NCI-H2107 treated with DMSO at 0.1 percent for 48 hours (cell line): ENCODE measurements around the gene PARVA.
"Not testable (repeated sequence)": the region's sequence is repeated elsewhere in the genome, so short reads cannot be mapped to it uniquely, and the experiment has no call there.

Source experiments
- DNase-seq: peaks from one replicate; lab custom pipeline; 2025; ENCODE audit not compliant: unreplicated experiment; lab: John Stamatoyannopoulos, UW

The PARVA gene, protein sequence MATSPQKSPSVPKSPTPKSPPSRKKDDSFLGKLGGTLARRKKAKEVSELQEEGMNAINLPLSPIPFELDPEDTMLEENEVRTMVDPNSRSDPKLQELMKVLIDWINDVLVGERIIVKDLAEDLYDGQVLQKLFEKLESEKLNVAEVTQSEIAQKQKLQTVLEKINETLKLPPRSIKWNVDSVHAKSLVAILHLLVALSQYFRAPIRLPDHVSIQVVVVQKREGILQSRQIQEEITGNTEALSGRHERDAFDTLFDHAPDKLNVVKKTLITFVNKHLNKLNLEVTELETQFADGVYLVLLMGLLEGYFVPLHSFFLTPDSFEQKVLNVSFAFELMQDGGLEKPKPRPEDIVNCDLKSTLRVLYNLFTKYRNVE

DNA sequence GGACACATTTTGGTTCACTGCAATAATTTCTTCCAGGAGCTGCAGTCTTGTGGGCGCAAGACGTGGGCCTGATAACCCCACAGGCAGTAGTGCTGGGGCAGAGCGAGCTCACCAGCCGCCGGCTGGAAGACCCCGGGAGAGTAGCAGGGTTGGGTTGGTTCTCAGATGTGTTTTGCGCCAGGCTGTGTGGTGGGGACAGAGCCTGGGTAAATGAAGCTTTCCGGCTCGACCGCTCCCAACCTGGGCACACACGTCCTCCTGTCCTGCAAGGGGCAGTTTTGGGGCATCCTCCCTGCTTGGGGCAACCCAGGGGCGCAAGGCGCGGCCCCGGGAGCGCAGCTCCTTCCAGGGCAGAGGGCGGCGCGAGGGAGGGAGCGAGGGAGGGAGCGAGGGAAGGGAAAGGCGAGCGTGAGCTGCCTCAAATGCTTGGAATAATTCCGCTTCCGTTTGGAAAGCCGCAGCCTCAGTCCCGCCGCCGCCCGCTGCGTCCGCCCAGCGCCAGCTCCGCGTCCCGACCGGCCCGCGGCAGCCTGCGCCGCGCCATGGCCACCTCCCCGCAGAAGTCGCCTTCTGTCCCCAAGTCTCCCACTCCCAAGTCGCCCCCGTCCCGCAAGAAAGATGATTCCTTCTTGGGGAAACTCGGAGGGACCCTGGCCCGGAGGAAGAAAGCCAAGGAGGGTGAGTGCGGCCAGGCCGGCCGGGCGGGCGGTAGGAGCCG, at the start of gene PARVA:
Gene PARVA, plus strand, starts transcription at position 466 of the 718 bp plus-strand sequence. Its CDS starts 77 bp downstream, at position 543.
- no peak for DNase-seq

DNA sequence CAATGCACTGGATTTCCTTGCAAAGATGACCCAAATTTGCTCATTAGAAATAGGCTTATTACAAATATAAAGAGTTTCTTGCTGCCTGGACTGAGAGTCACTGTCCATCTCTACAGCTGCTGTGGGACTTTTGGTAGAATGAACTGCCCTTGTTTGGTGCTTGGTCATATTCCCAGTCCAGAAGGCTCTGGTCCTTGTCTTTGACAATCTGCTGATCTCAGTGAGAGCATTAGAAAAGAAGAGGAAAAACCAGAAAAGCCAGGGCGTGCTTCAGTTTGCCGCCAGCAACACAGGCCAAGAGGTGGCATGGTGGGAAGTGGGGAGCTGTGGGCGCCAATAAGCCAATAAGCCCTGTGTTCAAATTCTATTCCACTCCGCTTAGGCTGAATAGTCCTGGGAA, 48.2 kb upstream of the PARVA start:
- DNase-seq: no peak

DNA sequence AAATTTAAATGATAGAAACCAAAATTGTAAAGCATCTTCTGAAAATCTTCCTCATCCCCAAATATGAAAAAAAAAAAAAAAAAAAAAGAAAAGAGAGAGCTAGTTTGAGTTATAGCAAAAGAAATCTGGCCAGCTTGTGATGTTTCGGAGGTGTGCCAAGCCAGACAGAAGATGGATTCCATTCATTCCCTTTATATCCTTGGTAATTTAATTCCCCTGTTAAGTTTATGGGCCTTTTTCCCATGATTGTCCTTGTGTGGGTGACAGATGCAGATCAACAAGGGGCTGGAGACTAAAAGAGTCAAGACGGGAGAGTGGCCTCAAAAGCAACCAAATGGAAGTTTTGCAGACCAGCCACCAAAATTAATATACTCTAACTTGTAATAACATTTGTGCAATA, 47.6 kb upstream of the PARVA start:
- peak; percentile 32 for DNase-seq

DNA sequence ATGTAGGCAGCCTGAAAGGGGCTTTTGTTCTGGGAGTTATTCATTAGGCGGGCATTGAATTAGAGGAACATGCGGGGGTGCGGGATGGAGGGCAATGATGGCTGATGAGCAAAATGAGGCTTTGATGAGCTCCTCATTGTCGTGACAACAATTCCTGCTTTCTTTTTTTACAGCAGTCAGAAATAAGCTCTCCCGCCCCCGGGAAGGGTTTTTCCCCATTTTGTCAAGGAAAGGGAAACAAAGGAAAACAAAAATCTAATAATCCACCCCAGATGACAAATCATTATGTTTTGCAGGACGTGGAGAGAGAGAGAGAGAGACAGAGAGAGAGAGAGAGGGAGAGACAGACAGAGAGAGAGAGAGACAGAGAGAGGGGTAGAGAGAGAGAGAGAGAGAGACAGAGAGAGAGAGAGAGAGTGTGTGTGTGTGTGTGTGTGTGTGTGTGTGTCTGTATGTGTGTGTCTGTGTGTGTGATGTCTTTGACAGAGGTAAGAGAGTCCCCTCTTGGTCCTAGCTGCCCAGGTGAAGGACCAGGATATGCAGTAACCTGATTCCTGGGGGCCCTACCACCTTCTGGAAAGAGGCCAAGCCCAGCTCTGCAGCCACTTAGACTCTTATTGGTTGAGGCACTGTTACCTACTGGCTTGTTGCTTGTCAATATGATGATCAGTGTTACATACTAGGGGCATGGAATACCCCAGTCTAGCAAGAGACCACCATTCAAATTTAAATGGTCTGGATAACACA, 46.7 kb upstream of the PARVA start:
- peak; percentile 59 for DNase-seq

DNA sequence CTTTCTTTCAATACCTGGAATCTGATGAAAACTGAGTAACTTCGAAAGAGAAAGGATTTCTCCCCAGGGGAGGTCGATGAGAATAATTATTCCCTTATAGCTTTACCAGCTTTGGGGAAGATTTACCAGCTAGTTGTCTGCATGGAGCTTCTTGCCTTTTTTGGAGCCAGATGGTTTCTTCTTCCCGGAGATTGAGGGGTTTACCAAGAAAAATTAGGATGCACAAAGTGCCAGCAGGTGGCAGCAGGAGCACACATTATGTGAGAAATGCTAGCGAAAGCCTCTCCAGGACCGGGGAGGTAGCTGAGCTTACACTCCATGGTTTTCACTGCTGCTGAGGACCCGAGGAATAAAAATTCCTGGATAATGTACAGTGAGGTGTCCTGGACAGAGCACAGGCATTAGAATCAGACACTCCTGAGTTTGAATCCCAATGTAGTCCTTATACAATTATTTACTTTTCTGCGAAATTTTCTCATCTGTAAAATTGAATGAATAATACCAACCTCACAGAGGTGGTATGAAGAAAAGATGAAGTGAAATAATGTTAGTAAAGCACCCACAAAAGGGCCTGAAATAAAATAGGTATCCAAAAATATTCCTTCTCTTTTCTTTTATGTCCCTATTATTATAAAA, 46.0 kb upstream of the PARVA start:
- DNase-seq: peak; percentile 59

DNA sequence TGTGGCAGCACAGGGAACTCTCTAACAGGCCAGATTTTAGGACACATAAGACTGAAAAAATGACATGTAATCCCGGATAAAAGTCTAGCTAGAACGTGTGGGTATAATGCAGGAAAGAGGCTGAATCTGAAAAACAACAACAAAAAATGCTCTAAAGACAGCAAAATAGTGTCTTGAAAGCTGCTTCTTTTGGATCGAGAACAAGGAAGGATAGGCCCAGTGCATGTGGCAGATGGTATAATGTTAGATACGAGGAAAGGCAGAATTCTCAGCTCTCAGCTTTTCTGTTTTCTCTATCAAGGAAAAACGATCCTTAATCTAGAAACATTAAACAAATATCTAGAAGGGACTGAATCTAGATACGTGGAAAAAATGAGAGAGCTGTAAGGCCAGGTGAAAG, 33.8 kb upstream of the PARVA start:
- no peak for DNase-seq

DNA sequence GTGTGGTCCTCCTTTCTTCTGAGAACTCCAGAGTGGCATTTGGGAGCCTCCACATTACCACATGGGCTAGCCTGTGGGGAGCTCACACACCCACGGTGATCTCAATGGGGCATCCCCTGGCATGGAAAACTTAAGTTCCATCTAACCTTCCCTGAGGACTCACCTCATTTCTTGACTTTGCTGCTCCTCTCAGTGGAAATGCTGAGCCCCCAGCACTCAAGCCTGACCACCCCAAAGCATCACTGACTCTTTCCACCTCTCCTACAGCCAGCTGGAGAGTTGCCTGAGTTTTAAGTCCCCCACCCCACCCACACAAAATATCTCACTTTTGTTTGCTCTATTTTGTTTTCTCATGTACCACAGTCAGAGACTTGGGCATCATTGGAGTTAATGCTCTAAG, 23.8 kb upstream of the PARVA start:
- no peak for DNase-seq

DNA sequence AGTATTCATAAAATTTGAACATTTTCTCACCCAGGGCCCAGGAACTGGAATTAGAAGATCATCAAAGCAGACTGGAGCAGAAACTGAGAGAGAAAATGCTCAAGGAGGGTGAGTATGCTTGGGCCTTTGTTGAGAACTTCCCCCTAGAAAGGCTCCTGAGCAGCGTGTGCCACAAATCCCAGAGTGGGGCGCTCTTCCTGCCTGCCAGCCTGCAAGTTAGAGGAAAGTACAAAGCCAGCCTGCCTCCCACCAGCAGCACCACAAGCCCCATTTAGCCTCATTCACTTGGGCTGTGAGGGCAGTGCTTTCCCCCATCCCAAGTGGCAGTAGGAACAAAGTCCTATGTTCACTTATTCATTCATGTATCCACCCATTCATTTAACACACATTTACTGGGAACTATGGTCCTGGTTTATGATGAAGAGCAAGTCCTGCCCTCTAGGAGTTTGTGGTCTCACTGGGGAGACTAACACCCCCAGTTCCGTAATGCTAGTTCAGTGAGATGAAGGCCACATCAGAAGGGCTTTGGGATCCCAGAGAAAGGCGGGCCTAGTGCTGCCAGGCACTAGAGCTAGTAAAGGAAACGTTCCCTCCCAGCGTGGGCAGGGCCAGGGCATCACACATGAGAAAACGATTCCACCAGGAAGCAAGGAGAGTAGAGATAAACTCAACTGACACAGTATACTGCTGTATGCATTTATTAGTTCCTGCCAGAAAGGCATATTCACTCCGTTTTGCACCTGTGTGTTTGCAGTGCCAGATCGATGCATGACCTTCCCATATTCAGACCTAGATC, 22.4 kb upstream of the PARVA start:
- DNase-seq: no peak

DNA sequence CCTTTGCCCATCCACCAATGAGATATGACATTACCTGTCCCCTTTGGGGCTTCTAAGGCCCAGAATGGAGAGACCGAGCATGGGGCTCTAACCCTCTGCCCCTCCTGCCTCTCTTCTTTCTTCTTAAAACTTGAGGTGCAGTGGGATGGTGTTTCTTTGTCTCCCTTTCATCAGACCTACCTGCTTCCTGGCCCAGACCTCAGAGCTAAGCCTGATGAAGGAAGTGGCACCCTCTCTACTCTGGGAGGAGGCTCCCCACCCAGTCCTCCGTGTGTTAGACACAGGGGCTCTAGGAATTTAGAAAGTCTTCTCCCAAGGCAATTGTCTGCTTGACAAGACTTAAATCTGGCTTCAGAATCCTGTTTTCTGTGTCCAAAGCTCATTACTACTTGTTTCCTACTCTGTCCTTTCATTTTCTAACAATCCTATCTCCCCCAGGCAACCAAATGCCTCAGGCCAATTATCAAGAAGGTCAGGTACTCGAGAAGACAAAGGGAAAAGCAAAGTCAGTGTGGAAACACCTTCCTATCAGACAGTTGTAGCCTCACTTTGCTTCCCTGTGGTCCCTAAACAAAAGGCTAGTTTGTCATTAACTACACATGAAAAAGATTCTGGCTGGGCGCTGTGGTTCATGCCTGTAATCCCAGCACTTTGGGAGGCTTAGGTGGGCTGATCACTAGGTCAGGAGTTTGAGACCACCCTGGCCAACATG, 20.3 kb upstream of the PARVA start:
- no peak for DNase-seq

DNA sequence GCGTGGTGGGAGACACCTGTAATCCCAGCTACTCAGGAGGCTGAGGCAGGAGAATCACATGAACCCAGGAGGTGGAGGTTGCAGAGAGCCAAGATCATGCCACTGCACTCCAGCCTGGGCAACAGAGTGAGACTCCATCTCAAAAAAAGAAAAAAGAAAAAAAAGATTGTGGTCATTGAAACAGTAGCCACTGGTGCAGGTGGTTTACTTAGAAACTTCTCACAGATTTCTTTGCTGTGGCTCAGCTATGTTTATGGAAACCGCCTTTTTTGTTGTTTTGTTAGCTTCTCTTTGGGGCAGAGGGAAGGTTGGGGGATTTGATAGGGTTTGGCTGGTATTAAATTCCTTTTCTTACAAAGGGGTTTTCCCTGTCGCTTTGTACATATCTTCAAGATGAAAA, 19.7 kb upstream of the PARVA start:
- DNase-seq: not testable (repeated sequence)

DNA sequence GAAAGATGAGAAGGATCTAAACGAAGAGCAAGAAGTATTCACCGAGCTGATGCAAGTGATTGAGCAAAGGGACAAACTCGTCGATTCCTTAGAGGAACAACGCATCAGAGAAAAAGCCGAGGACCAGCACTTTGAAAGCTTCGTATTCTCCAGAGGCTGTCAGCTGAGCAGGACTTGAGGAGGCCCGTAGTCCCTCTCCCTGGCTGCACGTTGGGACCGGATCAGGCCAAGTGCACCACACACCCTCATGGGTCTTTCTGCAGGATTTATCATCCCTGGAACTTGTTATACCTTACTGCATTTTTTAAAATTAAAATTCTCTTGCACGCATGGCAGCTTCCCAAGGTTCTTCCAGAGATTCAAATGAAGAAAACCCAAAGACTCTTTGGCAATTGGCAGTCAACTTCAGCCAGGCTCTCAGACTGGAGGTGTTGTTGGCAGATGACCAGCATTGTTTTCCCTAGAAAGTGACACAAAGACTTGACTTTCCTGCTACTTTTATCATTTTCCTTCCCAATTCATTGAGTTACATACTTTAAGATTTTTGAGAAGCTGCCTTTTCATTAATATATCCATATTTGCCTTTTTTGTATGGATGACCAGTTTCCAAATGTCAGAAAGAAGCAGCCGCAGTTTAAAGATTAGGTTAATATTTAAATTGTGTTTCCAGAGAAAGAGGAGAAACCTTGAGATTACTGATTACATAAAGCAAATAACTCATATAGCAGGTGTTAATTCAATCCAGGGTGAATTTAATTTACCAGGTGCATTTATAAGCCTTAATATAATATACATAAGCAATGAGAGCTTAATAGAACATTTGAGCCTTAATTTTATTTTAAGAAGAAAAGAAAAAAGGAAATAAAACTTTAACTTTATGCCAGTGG, 18.8 kb upstream of the PARVA start:
- no peak for DNase-seq

DNA sequence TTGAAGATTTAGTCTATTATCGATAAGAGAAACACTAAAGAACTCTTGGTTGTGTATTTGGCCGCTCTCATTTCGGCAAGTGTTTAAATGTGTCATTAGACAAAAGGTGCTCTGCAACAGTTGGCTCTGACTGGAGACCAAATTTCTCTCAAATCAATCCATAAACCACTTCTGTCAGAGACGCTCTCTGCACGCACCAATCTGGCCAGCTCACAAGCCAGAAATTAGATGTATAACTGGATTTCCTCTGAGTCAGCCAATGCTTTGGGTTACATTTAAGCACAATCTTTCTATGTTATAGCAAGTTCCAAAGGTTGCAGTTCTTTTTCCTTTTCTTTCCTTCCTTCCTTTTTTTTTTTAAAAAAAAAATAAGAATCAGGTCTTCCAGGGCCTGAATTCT, 17.6 kb upstream of the PARVA start:
- DNase-seq: no peak

DNA sequence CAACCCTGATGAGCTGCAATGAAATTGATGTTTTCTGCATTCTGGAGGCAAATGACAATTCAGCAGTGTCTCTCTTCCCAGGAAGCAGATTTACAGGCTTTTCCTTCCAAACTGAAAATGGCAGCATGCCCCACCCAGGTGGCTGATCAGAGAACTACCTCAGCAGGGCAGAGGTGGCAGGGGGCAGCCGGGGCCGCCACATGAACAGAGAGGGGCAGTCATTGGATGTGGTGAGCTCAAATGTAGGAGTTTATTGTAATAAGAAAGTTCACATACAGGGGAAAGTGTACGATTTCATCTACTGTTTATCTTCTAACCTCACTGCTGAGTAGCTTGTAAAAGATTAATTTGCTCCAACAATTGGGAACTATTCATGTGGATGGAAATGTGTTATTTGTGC, 15.7 kb upstream of the PARVA start:
- no peak for DNase-seq

DNA sequence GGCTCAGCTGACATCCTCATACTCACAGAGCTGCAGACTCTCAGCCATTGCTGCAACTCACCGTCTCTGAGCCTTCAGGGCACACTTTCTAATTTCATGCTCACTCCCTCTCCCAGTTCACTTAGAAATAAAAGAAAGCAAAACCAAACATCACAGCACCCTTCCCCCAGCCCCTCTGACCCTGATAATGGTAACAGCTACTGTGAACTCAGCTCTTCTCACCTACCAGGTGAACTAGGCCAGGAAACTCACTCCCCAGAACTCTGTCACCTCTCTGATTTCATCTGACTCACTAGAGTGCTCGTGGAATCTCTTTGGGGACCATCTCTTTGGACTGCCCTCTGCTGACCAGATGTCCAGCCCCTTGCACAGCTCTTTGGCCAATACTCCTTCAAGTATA, 14.5 kb upstream of the PARVA start:
- DNase-seq: no peak

DNA sequence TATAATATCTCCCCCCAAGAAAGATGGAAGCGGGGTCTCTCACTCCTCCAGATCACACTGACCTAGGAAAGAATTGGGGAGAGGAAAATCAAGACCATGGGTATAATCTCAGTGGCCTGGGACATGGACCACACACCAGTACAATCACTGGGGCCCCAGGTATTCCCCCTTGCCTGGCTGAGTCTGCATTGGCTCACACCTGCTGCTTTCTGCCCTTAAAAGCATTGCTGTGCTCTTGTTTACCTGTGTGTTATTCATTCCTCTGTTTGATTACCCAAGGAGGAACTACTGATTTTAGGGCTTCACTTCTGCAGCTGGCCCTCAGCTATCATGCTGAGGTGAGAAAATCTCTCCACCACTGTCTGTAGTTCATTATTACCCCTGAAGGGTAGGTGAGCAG, 14.0 kb upstream of the PARVA start:
- DNase-seq: no peak

DNA sequence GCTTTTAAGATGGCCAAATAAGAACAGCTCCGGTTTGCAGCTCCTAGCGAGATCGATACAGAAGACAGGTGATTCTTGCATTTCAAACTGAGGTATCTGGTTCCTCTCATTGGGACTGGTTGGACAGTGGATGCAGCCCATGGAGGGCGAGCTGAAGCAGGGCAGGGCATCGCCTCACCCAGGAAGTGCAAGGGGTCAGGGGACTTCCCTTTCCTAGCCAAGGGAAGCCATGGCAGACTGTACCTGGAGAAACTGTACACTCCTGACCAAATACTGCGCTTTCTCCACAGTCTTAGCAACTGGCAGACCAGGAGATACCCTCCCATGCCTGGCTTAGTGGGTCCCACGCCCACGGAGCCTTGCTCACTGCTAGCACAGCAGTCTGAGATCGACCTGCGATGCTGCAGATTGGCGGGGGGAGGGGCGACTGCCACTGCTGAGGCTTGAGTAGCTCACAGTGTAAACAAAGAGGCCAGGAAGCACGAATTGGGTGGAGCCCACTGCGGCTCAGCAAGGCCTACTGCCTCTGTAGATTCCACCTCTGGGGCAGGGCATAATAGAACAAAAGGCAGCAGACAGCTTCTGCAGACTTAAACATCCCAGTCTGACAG, 11.3 kb upstream of the PARVA start:
- peak; percentile 19 for DNase-seq

DNA sequence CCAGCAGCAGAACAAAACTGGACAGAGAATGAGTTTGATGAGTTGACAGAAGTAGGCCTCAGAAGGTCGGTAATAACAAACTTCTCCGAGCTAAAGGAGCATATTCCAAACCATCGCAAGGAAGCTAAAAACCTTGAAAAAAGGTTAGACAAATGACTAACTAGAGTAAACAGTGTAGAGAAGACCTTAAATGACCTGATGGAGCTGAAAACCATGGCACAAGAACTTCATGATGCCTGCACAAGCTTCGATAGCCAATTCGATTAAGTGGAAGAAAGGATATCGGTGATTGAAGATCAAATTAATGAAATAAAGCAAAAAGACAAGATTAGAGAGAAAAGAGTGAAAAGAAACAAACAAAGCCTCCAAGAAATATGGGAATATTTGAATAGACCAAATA, 10.3 kb upstream of the PARVA start:
- not testable (repeated sequence) for DNase-seq

DNA sequence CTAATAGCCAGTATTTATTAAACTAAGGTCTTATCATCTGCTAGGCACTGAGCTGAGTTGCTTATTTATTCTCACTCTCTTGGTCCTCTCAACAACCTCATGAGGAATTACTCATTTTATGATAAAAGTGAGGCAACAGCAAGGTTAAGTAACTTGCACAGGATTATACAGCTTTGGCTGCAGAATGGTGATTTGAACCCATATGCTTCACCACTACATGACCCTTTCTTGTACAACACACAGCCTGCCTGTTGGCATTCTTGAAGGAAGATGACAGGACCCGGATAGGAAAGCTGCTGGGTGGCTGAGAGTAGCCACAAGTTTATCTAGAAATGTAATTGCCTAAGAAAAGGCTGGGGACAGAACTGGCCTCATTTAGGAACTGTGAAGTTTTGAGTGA, 5.3 kb upstream of the PARVA start:
- no peak for DNase-seq

DNA sequence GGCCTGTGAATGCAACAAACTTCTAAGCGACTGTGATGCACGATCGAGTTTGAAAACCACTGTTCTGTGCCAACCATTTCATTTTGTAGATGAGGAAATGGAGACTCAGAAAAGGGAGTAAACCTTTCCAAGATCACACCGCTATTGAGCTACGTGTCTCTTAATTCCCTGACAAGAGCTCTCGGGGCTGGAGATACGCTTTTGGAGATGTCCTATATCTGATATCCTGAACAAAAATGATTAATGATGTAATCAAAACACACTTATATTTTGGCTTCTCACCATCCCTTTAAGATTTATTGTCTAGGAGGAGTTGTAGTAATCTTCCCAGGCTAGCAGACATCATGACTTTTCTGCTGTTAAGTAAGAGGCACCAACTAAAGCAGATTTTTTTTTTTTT, 1.7 kb upstream of the PARVA start:
- DNase-seq: no peak
